HG03139 (cell line): ENCODE results near the gene WDR31.
"Not testable (repeated sequence)": the region's sequence is repeated elsewhere in the genome, so short reads cannot be mapped to it uniquely, and the experiment has no call there.

Experiments used
- ATAC-seq: cut with Tn5 transposase; IDR thresholded peaks from one replicate; pipeline ENCODE4 v1.9.1; 2021; ENCODE audit not compliant: unreplicated experiment

The WDR31 gene

DNA sequence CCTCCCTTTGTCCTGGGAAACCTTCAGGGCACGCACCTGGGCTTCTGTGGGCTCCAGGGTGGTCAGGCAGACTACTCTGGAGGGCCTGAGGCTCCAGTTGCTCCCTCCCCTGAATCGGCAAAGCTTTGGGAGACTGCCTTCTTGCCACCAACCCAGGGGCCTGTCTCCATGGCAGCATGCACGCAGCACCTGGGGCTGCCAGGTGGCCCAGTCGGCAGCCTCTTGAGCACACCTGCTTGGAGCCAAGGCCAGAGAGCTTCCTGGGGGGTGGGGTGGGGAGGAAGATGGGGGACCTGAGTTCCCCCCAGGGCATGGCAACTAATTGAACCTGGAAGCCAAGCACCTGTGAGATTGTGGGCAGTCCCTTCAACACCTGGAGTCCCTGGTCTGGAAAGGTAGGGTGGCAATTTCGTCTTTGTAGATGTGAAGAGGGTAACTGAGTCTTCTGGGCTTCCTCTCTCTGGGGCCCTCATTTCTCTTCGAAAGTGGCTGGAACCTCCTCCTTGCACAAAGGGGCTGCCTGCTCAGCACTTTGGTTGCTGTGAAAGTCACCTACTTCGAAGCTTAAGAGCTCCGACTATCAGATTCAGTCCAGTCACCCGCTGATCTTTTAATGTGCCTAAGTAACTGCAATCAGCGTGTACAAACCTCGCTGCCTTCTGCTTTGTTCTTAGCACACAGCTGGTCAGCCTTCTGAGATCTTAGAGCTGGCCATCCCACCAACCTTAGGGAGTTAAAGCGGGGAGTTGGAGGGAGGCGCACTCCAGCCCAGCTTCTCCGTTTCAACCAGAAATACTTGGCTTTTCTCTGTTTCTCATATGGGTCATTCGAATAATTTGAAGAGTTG is 40.9 kb downstream of the WDR31 start:
- no peak for ATAC-seq

DNA sequence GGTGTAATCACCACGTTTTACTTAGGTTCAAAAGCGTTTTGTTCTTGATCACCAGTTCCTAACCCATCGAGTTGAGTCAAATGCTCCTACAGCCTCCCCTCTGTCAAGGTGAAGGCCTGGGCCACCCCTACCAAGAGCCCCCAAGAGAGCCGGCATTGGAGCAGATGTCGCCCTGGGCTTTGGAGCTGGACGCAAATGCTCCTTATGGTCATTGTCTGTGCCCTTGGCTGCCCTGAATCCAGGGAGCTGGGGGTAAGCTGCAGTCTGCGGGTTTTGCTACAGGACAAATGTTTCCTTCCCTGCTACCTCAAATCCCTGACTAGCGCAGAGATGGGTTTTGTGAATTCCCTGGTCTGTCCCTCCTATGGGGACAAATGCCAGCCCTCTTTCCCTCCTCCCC is 41.8 kb downstream of the WDR31 start:
- no peak for ATAC-seq

DNA sequence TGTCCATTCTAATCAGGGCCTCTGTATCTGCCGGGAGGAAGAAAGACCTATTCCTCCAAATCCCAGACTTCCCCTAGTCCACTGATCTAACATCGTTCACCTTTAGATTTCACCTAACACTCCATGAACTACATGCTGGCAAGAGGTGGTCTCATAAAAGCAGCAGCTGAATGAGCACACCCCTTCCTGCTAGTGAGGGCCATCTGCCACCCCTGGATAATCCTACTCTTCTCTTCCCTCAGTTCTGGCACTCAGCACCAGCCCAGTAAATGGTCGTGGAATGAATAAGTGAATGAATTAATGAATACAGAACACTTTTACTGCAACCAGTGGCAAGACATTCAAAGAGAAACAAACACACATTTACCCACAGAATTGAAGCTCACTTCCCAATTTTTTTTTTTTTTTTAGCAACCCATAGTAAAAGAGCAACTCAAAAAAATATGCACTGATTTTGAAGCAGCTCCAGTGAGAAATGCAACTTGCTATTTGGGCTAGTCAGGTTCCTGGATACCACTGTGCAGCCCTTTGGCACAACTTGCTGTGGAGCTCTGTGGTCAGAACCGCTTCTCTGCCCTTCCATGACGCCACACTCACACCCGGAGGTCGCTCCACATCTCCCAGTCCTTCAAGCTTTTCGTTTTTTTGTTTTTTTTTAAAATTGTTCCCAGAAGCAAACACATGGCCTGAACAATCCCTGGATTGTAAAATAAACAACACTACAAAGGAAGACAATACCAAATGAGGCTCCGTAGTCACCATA is 43.1 kb downstream of the WDR31 start:
- no peak for ATAC-seq

DNA sequence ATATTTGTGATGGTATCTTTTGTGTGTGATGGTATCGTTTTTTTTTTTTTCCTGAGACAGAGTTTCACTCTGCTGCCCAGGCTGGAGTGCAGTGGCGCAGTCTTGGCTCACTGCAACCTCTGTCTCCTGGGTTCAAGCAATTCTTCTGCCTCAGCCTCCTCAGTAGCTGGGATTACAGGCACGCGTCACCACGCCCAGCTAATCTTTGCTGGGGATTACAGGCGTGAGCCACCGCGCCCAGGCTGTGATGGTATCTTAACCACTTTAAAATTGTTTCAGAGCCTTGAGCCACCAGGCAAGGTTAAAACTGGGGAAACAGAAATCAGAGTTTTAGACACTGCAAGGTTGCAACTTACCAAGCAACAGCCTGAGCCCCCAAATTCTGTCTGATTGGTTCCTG is 43.8 kb downstream of the WDR31 start:
- ATAC-seq: not testable (repeated sequence)

DNA sequence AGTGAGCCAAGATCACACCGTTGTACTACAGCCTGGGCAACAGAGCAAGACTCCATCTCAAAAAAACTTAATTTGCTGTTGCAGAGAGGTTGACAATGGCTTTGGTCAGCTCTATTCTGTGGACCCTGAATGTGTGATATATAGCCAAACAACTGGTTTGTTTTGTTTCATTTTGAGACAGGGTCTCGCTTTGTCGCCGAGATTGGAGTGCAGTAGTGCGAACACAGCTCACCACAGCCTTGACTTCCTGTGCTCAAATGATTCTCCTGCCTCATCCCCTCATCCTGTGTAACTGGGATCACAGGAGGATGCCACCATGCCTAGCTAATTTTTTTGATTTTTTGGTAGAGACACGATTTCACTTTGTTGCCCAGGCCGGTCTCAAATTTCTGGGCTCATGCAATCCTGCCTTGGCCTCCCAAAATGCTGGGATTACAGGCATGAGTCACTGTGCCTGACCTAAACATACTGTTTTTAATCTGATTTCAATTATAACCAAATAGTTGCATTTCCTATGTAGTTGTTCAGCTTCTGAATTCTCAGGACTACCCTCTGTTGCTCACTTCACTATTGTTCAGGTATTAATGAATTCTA is 46.7 kb downstream of the WDR31 start:
- no peak for ATAC-seq

DNA sequence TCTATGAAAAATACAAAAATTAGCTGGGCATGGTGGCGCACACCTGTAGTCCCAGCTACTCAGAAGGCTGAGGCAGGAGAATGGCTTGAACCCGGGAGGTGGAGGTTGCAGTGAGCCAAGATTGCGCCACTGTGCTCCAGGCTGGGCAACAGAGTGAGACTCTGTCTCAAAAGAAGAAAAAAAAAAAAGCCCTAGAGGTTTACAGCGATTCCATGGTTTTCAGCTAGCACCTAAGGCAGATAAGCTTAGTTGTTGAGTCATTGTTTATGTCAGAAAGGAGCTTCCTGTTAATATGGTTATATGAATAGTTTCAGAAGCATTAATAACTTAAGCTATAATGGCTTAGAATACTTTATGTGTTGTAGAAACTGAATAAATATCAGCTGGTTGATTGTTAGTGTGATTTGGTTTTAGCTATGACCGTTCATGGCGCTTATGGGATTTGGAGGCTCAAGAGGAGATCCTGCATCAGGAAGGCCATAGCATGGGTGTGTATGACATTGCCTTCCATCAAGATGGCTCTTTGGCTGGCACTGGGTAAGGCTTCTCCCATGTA is 49.9 kb downstream of the WDR31 start:
- ATAC-seq: no peak

DNA sequence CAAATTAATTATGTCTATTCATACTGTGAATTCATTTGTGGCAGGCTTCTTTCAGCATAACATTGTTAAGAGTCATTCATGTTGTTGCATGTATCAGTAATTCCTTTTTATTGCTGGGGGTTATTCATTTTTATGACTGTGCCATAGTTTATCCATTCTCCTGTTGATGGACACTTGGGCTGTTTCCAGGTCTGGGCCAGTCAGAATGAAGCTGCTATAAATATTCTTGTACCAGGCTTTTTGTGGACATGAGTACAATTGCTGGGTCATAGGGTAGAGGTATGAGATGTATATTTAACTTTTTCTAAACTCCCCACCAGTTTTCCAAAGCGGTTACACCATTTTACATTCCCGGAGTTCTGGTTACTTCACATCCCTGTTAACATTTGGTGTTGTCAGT is 51.0 kb downstream of the WDR31 start:
- no peak for ATAC-seq

DNA sequence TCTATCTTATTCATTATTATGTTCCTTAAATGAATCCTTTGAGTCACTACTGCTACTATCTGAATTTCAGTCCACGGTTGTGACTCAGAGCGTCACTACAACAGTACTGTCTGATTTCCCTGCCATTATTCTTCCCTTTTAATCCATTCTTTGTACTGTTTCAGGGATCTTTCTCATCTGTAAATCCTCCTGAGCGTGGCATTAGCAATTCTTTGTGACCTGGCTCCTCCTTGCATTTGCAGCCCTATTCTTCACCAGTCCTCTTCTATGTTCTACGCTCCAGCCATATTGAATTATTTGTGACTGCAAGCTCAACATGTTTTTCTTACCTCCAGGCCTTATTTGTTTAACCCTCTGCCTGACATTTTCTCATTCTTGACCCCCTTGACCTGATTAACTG is 58.7 kb downstream of the WDR31 start:
- no peak for ATAC-seq

DNA sequence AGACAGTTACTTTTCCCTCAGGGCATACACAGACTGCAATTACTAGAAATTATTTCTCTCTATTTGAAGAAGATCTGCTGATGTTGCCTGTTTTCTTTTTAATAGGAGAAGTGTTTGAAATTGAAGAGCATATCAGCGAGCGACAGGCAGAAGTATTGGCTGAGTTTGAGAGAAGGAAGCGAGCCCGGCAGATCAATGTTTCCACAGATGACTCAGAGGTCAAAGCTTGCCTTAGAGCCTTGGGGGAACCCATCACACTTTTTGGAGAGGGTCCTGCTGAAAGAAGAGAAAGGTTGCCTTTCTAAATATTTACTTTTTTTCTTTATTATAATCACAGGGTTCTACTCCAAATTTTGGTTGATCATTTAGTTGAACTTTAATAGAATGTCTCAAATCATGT is 61.2 kb downstream of the WDR31 start:
- ATAC-seq: no peak

DNA sequence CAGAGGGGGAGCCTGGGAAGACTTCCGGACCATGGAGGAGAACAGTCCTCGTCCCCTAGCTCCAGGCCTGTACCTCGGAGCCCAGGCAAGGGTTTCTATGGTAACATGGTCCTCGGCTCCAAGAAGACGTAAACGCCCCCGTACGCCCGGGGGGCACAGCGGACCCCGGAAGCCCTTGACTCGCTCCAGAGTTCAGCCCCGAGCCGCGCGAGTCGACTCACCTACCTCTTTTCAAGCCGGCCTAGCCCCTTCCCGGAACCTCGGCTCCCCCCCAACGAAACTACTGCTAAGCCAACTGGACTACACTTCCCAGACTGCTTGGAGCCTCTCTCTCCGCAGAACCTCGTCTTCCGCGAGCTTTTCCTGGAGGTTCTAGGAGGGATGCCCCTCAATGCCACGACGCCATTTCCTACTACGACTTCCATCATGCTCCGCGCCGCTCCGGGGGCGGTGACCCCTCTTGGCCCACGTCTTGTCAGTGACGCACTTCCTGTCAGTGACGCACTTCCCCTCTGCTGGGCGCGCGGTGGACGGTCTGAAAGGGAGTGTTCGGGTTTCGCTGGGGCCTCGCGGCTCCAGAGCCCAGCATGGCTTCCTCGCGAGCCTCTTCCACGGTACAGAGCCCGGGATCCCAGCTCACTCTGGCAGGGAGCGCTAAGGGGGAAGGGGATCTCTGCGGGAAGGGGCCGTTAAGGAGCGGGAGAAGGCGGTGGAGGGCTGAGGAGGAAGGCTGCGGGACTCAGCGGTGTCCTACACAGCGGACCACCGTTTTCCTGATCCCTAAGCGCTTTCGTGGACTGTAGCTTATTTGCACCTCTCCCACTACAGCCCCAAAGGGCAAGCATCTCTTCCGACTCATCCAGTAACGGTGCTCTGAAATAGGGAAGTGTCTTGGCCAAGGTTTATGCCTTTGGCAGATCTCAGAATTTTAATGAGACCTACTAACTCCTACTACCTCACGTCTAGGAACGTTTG is 64.6 kb downstream of the WDR31 start, which contains the start of the genes CDC26 and PRPF4:
CDC26 (minus strand) TSS at position 416 of the 975 bp plus-strand sequence. CDS start 3,065 bp downstream, outside the sequence.
PRPF4 (plus strand) TSS at position 502 of the 975 bp plus-strand sequence; CDS start at position 588, 86 bp downstream.
- peak; percentile 98 for ATAC-seq

DNA sequence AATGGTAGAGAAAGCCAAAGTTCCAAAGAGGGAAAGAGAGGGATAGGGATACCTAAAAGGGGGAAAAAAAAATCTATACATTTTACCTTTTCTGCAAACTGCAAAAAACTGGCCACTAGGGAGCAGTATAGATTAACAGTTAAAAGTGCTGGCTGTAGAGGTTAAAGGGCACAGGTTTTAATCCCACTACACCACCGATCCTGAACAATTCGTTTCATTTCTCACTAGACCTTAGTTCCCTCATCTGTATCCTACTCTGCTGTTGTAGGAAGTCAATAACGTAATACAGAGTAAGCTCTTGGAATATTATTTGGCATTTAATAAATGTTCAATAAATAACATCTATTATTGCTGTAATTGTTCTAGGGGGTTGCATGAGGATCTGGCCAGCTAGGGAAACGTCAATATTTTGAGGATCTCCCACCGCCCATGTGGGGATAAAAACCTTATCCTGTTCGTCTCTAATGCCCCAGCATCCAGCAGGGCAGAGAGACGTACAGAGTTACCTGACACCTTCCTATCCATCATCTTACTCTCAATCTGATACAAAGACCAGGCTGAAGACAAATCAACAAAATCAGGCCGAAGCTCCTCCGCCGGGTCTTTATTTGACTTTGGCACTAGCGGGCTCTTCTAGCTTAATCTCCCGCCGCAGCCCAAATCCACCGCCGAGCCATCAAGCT is 65.5 kb downstream of the WDR31 start:
- ATAC-seq: peak; percentile 2

DNA sequence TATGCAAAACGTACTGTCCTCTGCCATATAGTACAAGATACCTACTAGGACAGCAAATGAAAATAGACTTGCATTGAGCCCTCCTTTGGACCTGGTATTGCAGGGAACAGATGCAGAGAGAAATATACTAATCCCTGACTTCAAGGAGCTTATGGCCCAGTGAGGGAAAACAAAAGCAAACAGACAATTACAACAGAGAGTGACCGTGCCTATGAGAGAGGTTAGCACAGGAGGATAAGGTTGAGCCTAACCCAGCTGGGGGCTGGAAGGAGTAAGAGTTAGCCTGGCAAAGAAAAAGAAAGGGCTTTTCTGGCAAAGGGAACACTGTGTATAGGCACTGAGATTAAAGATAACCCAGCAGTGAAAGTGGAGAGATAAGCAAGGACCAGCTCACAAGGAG is 70.2 kb downstream of the WDR31 start:
- ATAC-seq: no peak

DNA sequence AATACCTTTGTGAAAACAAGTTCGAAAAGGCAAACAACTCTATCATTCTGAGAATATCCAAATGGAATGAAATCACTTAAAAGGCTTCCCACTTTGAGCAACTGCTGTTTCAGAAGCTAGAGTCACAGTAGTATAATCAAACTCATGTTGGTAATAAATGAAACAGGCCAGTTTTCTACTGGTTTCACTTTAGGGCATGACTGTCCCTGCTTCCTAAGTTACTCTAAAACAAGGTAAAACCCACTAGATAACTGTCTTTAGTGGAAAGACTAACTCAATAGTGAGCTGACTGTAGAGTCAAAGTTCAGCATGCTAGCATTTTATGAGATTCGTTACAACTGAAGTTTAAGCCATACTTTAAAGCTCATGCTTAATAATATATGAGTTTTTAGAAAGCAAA is 70.7 kb downstream of the WDR31 start:
- ATAC-seq: no peak

DNA sequence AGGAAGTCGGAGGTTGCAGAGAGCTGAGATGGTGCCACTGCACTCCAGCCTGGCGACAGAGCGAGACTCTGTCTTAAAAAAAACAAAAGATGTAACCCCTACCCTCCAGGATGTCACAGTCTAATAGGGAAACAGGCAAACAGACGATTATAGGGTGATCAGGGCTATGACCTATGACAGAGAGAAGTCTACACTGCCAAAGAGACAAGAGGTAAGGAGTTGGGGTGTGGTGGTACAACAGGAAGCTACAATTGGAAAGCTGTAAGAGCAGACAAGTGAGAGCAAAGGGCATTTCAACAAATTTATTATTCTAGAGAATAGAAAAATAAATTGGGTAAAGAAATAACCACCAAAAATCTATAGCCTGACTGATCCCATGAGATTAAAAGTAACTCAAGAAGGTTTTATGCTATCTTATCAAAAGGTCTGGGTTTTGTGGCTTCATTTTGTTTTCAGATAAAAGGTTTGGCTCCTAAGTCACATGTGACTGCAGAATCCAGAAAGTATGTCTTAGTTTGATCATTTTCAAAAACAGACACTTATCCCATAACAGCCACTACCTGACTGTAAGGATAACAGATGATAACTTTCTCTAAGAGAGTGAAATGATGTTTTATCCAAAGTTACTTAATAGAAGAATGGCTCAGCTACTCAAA is 72.0 kb downstream of the WDR31 start:
- ATAC-seq: no peak

DNA sequence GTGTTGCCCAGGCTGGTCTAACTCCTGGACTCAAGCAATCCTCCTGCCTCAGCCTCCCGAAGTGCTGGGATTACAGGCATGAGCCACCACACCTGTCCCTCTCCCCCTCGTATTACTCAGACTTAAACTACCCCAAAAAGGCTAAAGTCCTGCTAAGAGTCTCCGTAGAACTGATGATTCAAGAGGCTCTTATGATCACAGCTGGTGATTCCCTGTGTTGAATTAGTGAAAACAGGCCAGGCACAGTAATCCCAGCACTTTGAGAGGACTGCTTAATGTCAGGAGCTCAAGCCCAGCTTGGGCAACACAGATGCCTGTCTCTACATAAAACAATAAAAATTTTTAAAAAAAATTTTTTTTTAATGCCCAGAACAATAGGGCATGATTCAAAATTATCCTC is 73.9 kb downstream of the WDR31 start:
- ATAC-seq: no peak
